Glomerular endothelial cell (primary cell): ENCODE data around the gene DNM1. TPM values are rescaled to one million over a fixed set of nuclear protein-coding genes. Genes with fewer than 3 reads are reported as not detected.
"Not testable (repeated sequence)": the region's sequence is repeated elsewhere in the genome, so short reads cannot be mapped to it uniquely, and the experiment has no call there.

Experiments
- DNase-seq: peaks from one replicate; pipeline ENCODE4 v3.0.0-alpha.2; 2011; ENCODE audit warnings: low read depth, low spot score; ENCODE audit errors: extremely low read depth
- total RNA-seq: library from RNA; depleted of rRNA; stranded (reverse); fragments of >200 nt; gene quantifications from 2 replicates; pipeline ENCODE4 v1.2.3, GENCODE V29; 2015

The DNM1 gene
- total RNA-seq, 1 donor from 2014 or later, result 7.9 TPM

- no peak for DNase-seq
Measured at GRCh38 chr9:128274245-128274644, 71.1 kb downstream of the DNM1 start.

DNA sequence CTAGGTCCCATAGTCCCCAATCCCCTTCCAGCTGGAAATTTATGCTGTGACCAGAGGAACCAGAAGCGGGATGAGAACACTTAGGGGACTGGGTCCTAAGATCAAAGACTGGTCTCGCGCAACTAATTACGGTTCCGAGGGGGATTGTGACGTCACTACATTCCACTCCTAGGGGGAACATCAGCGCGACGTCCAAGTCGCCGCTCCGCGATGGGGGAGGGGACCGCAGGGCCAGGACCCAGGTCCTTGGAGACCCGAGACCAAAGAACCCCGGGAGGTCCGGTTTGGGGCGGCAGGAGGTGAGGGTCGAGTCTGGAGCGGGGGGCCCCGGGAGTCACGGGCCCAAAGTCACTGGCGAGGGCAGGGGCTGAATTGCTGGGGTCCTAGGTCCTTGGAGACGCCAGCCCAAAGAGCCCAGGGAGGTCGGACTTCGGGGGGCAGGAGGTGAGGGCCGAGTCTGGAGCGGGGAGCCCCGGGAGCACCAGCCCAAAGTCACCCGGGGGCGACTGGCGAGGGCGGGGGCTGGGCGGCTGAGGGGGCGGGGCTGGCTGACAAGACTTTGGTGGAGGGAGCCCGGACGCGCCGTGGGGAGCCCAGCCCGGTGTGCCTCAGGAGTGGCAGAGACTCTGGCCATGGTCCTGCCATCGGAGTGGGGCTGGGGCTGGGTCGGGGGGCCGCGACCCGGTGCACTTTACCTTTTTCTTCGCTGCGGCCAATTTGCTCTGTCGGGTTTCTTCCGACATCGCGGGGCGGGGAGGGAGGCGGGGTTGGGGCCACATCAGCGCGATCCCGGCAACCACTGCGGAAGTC, 72.2 kb downstream of the DNM1 start, which contains the start of gene GOLGA2:
Gene GOLGA2 (minus strand): TSS at position 810 of the 810 bp plus-strand sequence. CDS start 31 bp downstream, at position 779.
- no peak for DNase-seq

- DNase-seq, result peak; percentile 95
Measured at GRCh38 chr9:128276008-128276573, 72.9 kb downstream of the DNM1 start, which contains the start of gene SWI5. Gene SWI5, plus strand, starts transcription at chr9:128276276.

DNA sequence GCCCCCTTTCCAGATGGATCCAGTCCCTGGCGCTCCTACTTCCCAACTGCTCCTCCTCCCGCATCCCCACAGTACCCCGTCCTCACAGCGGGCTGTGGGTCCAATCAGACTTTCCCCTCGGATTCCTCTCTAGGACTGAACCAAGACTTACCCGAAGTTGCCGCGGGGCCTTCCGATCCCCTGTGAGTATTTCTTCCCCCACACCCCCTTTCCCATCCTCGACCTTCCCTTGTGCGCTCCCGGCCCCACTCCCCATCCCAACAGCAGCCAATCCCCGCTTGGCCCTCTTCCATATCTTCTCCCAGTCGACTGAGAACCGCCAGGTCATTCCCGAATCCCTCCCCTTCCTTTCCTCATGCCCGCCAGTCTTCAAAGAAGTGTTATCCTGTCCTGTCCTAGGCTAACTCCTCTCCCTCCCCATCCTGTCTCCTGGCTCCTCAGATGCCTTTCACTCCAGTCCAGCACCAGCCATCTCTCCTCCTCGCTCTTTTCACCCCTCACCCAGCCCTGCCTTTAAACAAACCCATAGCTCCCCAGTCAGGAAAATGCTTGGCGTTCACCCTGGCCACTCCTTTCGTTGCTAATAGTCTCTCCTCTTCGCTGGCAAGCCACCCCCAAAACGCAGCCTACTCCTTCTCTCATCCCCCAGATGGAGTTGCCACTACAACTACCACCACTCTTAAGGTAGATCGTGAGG, 73.5 kb downstream of the DNM1 start:
- DNase-seq, result no peak

DNA sequence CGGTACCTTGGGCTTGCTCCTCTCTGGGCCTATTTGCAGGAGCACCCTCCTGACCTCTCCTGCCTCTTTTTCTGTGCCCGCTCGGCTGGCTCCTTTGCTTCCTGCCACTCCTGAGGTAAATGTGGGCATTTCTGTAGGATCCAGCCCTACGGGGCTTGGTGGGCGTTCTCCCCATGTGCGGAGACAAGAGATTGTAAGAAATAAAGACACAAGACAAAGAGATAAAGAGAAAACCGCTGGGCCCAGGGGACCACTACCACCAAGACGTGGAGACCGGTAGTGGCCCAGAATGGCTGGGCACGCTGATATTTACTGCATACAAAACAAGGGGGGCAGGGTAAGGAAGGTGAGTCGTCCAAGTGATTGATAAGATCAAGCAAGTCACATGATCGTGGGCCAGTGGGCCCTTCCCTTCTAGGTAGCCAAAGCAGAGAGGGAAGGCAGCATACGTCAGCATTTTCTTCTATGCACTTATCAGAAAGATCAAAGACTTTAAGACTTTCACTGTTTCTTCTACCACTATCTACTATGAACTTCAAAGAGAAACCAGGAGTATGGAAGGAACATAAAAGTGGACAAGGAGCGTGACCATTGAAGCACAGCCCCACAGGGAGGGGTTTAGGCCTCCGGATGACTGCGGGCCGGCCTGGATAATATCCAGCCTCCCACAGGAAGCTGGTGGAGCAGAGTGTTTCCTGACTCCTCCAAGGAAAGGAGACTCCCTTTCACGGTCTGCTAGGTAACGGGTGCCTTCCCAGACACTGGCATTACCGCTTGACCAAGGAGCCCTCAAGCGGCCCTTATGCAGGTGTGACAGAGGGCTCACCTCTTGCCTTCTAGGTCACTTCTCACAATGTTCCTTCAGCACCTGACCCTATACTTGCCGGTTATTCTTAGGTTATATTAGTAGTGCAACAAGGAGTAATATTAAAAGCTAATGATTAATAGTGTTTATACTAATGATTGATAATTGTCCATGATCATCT, 76.2 kb downstream of the DNM1 start:
- not testable (repeated sequence) for DNase-seq

GRCh38 chr9:128280084-128280622, 77.0 kb downstream of the DNM1 start:
- DNase-seq, result no peak

- DNase-seq, result no peak
Measured at GRCh38 chr9:128282500-128282899, 79.3 kb downstream of the DNM1 start.

DNA sequence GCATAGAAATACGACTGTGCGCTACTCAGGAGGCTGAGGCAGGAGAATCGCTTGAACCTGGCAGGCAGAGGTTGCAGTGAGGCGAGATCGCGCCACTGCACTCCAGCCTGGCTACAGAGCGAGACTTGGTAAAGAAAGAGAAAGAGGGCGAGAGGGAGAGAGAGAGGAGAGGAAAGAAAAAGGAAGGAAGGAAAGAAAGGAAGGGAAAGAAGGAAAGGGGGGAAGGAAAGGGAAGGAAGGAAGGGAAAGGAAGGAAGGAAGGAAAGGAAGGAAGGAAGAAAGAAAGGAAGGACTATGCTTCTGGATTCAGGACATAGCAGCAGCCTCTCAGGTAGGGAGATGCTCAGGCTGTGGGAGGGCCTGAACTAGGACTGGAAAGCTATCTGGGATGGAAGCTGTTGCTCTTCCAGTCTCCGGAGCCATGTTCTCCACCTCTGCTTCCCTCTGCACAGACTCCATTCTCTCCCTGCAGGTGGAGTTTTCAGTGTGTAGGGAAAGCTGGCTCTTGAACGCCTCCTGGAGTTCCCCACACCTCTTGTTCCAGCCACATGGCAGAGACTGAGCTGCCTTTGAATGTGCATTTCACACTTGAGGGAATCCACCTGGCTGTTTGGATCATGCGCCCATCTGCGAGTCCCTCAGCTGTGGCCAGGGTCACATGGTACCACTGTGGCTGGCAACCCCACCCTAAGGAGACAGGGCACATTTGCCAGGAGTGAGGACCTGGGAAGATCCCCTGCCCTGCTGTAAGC, 82.0 kb downstream of the DNM1 start:
- no peak for DNase-seq

DNA sequence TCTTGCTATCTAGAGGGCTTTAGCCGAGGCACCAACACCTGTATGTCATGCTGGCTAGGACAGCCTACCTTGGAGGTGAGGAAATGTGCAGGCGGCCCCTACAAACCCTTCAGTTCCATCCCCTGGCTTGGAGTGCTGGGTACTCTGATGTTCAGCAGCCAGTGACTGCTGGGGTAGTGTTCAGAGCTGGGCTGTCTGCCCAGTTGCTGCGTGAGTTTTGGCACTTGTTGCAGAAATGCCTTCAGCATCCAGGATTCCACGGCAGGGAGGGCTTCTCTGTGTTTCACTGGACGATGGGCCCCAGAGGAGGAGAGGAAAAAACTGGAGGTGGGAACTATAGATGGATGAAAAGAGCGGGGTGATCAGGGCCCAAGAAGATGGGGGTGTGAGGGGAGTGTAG, 83.3 kb downstream of the DNM1 start:
- no peak for DNase-seq

GRCh38 chr9:128288273-128289004, 85.3 kb downstream of the DNM1 start:
- DNase-seq, result no peak

GRCh38 chr9:128292009-128292408, 88.8 kb downstream of the DNM1 start:
- no peak for DNase-seq

- no peak for DNase-seq
Measured at GRCh38 chr9:128293091-128293490, 89.9 kb downstream of the DNM1 start.

- DNase-seq, result no peak
Measured at GRCh38 chr9:128294142-128294541, 91.0 kb downstream of the DNM1 start.

DNA sequence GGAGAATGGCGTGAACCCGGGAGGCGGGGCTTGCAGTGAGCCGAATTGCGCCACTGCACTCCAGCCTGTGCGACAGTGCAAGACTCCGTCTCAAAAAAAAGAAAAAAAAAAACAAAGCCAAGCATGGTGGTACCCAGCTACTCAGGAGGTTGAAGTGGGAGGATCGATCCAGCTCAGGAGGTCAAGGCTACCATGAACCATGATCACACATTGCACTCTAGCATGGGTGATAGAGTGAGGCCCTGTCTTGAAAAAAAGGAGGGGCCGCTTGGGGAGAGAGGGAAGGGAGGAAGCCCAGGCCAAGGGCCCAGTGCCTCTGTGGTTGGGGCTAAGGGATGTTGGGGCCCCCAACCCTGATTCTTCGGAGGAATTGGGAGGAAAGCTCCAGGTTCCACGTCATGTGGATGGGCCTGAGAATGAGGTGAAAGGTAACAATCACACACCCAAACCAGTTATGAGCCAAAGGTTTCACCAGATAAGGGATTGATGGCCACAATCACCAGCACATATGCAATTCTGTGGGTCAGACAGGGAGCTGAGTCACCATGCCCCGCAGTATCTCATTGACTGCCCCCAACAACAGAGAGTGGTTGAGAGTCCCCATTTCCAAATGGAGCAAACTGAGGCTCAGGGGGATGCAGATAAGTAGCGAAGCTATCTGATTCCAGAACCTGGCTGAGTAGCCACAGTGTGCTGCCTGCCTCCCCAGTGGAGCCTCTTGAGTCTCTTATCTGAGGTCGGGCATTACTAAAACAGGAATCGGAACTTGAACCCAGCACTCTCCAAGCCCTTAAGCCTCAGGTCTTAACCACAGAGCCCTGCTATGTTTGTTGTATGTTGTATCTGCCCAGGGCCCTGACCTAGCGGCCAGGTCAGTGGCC, 93.4 kb downstream of the DNM1 start:
- DNase-seq, result no peak

- no peak for DNase-seq
Measured at GRCh38 chr9:128297221-128297773, 94.1 kb downstream of the DNM1 start.

- DNase-seq, result no peak
Measured at GRCh38 chr9:128298535-128299482, 95.6 kb downstream of the DNM1 start.
